ENCODE data around the gene RIN2.

The RIN2 gene

GRCh38 chr20:19773471-19773870, 15.4 kb downstream of the RIN2 start:
- ChIA-PET CTCF (no interaction called here), POLR2A (ENCODE audit: low non-redundant PET) (no interaction called here)
- TF ChIP-seq, protein P1, sequence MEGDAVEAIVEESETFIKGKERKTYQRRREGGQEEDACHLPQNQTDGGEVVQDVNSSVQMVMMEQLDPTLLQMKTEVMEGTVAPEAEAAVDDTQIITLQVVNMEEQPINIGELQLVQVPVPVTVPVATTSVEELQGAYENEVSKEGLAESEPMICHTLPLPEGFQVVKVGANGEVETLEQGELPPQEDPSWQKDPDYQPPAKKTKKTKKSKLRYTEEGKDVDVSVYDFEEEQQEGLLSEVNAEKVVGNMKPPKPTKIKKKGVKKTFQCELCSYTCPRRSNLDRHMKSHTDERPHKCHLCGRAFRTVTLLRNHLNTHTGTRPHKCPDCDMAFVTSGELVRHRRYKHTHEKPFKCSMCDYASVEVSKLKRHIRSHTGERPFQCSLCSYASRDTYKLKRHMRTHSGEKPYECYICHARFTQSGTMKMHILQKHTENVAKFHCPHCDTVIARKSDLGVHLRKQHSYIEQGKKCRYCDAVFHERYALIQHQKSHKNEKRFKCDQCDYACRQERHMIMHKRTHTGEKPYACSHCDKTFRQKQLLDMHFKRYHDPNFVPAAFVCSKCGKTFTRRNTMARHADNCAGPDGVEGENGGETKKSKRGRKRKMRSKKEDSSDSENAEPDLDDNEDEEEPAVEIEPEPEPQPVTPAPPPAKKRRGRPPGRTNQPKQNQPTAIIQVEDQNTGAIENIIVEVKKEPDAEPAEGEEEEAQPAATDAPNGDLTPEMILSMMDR (conservative IDR thresholded peaks at IDR 0.05; ENCODE audit: low read depth) = no peak
- DNase-seq (ENCODE audit: low spot score) = no peak
- no peak overlapping the region for H3K27ac ChIP-seq

- H3K27ac ChIP-seq = no peak overlapping the region
- POLR2A ChIA-PET (ENCODE audit: low non-redundant PET) = no interaction called here
- DNase-seq (ENCODE audit: low spot score) = no peak
- TF ChIP-seq, protein P1 (conservative IDR thresholded peaks at IDR 0.05; ENCODE audit: low read depth) = no peak
- CTCF ChIA-PET = no interaction called here
Measured at GRCh38 chr20:19774135-19774933, 16.3 kb downstream of the RIN2 start.

DNA sequence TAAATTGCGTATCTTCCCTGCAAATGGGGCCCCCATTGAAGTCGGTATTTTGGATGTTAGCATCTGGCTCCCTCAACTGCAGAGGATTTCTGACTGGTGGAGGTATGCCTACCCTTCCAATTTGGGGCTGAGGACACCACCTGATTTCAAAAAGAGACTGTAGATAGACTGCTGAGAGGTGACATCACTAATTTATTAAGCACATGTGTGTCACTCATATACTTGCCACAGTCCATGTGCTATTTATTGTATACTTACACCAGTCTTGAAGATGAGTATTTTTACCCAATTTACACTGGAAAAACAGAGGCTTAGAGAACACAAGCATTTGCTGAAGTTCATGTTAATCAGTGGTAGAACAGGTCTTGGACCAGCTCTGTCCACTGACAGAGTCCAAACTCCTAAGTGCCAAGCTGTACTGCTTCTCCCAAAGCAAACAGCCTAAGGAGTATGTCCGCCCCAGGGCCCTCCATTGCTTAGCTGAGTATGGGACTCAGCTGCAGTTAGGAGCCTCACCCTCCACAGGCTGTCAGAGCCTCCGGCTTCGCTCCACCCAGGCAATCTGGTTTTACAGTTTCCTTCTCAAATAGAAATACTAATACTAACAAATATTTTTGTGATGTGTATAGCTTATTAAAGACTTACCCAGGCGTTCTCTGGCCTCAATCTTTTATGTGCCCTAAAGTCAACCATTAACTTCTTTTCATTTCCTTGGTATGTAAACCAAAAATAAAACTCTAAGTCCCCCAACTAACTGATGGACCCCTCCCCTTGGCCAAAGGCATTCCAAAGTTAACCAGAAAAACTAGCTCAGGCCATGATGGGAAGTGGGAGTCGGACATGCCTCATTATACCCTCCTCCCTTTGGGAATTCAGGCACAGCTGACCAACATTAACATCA, 17.5 kb downstream of the RIN2 start:
- ChIA-PET CTCF (no interaction called here), POLR2A (ENCODE audit: low non-redundant PET) (no interaction called here)
- no peak for DNase-seq (ENCODE audit: low spot score)
- TF ChIP-seq, protein P1 (conservative IDR thresholded peaks at IDR 0.05; ENCODE audit: low read depth) = no peak
- no peak overlapping the region for H3K27ac ChIP-seq

GRCh38 chr20:19777315-19777714, 19.3 kb downstream of the RIN2 start:
- DNase-seq (ENCODE audit: low spot score) = no peak
- CTCF ChIA-PET = no interaction called here
- no peak overlapping the region for H3K27ac ChIP-seq
- POLR2A ChIA-PET (ENCODE audit: low non-redundant PET) = no interaction called here
- TF ChIP-seq, protein P1 (conservative IDR thresholded peaks at IDR 0.05; ENCODE audit: low read depth) = no peak

- TF ChIP-seq, protein P1 (conservative IDR thresholded peaks at IDR 0.05; ENCODE audit: low read depth) = no peak
- ChIA-PET POLR2A (ENCODE audit: low non-redundant PET) (interaction anchor here (0.6 kb wide), 1 partner anchor 14 kb away, joined by 5 read pairs; no protein-coding TSS in a partner anchor), CTCF (no interaction called here)
- no peak overlapping the region for H3K27ac ChIP-seq
- DNase-seq (ENCODE audit: low spot score) = no peak
Measured at GRCh38 chr20:19777981-19778380, 19.9 kb downstream of the RIN2 start.

DNA sequence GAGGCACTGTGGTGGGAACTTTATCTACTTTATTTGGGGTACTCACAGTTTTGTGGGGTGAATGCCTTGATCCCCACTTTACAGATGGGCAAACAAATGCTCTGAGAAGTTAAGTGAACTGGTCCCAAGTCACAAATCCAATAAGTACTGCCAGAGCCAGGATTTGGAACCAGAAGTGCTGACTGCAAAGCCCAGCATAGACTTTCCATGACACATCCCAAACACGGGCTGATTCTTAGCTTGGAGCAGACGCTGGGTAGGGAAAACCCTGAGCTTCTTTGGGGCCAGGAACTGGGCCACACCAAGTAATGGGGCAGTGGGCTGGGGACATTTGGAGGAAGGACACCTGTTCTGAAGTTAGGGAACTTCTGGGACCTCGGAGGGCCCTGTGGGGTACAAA, 20.3 kb downstream of the RIN2 start:
- ChIA-PET CTCF (interaction anchor here (0.5 kb wide), 1 partner anchor 29 kb away, joined by 4 read pairs; no protein-coding TSS in a partner anchor), POLR2A (ENCODE audit: low non-redundant PET) (interaction anchor here (0.6 kb wide), 1 partner anchor 14 kb away, joined by 5 read pairs; no protein-coding TSS in a partner anchor)
- H3K27ac ChIP-seq = no peak overlapping the region
- TF ChIP-seq, protein P1 (conservative IDR thresholded peaks at IDR 0.05; ENCODE audit: low read depth) = no peak
- DNase-seq (ENCODE audit: low spot score) = no peak

Measured in RWPE1 (cell line).